Measurements from ENCODE around the gene NR2C2. TPM values are rescaled to one million over a fixed set of nuclear protein-coding genes. Genes with fewer than 3 reads are reported as not detected.
"Not testable (repeated sequence)": the region's sequence is repeated elsewhere in the genome, so short reads cannot be mapped to it uniquely, and the experiment has no call there.

Gene NR2C2
- total RNA-seq, 2 donors from 2014 or later = 43.5 to 79.1 TPM

- Histone ChIP-seq H3K27me3 (replicated peaks; ENCODE audit: insufficient read depth) (no peaks in the 10 kb centered on the region), H3K36me3 (no peaks in the 10 kb centered on the region), H3K27ac (no peak overlapping the region), H3K4me1 (ENCODE audit: control insufficient read depth in 1 of 2, low read depth in 2 of 2) (peaks cover 3 to 20% of the 10 kb centered on the region in 2 donors), H3K9me3 (no peaks in the 10 kb centered on the region), H3K4me3 (no peak overlapping the region)
- DNase-seq (ENCODE audit: low spot score) = no peak
- ATAC-seq (ENCODE audit: insufficient number of reproducible peaks, low FRiP score, low read depth) = no peak
- no peak for TF ChIP-seq CTCF (IDR thresholded peaks at IDR 0.05)
Measured at GRCh38 chr3:14991818-14992612, 44.6 kb downstream of the NR2C2 start.

GRCh38 chr3:14997941-14998340, 50.6 kb downstream of the NR2C2 start:
- ATAC-seq (ENCODE audit: insufficient number of reproducible peaks, low FRiP score, low read depth) (no peak), DNase-seq (ENCODE audit: low spot score) (no peak)
- peaks cover 4% of the 10 kb centered on the region for H3K36me3 ChIP-seq
- no peak overlapping the region for H3K27ac ChIP-seq
- no peaks in the 10 kb centered on the region for H3K4me1 ChIP-seq (ENCODE audit: control insufficient read depth in 1 of 2, low read depth in 2 of 2)
- TF ChIP-seq CTCF (IDR thresholded peaks at IDR 0.05) = no peak
- no peak overlapping the region for H3K4me3 ChIP-seq
- no peaks in the 10 kb centered on the region for H3K27me3 ChIP-seq (replicated peaks; ENCODE audit: insufficient read depth)
- no peaks in the 10 kb centered on the region for H3K9me3 ChIP-seq

GRCh38 chr3:14999182-14999581, 51.8 kb downstream of the NR2C2 start:
- DNase-seq (ENCODE audit: low spot score); H3K9me3 ChIP-seq; H3K4me3 ChIP-seq; H3K27me3 ChIP-seq (replicated peaks; ENCODE audit: insufficient read depth); H3K36me3 ChIP-seq; H3K4me1 ChIP-seq (ENCODE audit: control insufficient read depth in 1 of 2, low read depth in 2 of 2); ATAC-seq (ENCODE audit: insufficient number of reproducible peaks, low FRiP score, low read depth); H3K27ac ChIP-seq: not testable (repeated sequence)

- Histone ChIP-seq H3K4me3 (no peak overlapping the region), H3K27ac (no peak overlapping the region), H3K9me3 (no peaks in the 10 kb centered on the region), H3K36me3 (peaks cover 9% of the 10 kb centered on the region), H3K27me3 (replicated peaks; ENCODE audit: insufficient read depth) (no peaks in the 10 kb centered on the region), H3K4me1 (ENCODE audit: control insufficient read depth in 1 of 2, low read depth in 2 of 2) (no peaks in the 10 kb centered on the region)
- DNase-seq (ENCODE audit: low spot score) = no peak
- no peak for TF ChIP-seq CTCF (IDR thresholded peaks at IDR 0.05)
- ATAC-seq (ENCODE audit: insufficient number of reproducible peaks, low FRiP score, low read depth) = no peak
Measured at GRCh38 chr3:15007681-15008141, 60.3 kb downstream of the NR2C2 start.

- H3K4me3 ChIP-seq = no peak overlapping the region
- TF ChIP-seq CTCF (IDR thresholded peaks at IDR 0.05) = no peak
- DNase-seq (ENCODE audit: low spot score) (no peak), ATAC-seq (ENCODE audit: insufficient number of reproducible peaks, low FRiP score, low read depth) (no peak)
- H3K4me1 ChIP-seq (ENCODE audit: control insufficient read depth in 1 of 2, low read depth in 2 of 2) = no peaks in the 10 kb centered on the region
- peaks cover 18% of the 10 kb centered on the region for H3K36me3 ChIP-seq
- H3K27me3 ChIP-seq (replicated peaks; ENCODE audit: insufficient read depth) = no peaks in the 10 kb centered on the region
- H3K9me3 ChIP-seq = no peaks in the 10 kb centered on the region
- no peak overlapping the region for H3K27ac ChIP-seq
Measured at GRCh38 chr3:15009167-15009566, 61.8 kb downstream of the NR2C2 start.
